HG03025 (cell line): ENCODE data around the gene GRIK2.
A peak's percentile ranks its signal among the peaks of the same experiment; 100 is the strongest.
"Not testable (repeated sequence)": the region's sequence is repeated elsewhere in the genome, so short reads cannot be mapped to it uniquely, and the experiment has no call there.

Source experiments
- ATAC-seq: cut with Tn5 transposase; IDR thresholded peaks from one replicate; pipeline ENCODE4 v1.9.1; 2021; ENCODE audit warnings: mild to moderate bottlenecking, moderate library complexity; ENCODE audit not compliant: unreplicated experiment, low FRiP score

Gene GRIK2

DNA sequence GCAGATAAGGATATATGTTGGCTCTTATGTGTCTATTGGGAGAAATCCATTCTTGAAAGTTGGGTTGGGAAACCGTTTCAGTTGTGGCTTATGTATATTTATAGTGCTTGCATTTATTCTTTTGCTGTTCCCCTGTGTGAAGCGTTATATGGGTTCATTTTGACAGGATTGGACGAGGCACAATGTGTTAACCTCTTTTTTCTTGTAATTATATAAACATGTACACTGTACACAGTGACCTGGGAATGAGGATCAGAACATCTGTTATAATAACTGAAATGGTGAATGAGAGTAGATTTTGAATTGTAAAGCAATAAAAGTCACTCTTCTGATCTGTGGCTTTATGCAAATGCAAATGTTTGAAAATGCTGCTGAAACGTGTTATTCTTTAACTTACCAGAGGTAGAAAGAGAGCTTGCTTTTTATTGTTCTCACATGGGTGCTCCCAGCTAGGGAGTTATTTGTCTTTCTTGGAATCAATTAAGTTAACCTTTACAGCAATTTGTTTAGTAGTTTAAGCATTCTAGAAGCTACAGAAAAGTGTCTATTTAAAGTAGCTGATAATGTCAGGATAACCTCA, 213.7 kb downstream of the GRIK2 start:
- no peak for ATAC-seq

DNA sequence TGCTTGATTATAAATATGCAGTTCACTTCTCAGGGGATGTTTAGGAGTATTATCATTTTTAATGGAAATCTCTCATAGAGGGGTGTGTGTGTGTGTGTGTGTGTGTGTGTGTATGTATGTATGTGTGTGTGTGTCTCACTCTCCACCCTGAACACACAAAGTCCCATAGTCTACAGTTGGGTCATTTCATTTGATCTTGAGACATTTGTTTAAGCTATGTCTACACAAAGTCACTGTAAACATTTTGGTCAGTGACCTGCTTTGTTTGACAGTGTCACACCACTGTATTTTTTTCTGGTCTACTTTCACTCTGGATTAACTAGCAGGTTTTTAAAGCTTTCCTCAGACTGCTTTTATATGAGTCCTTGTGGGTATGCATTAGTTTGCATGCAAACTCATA, 215.2 kb downstream of the GRIK2 start:
- ATAC-seq: no peak

GRCh38 chr6:101613556-101613955, 220.0 kb downstream of the GRIK2 start:
- no peak for ATAC-seq

GRCh38 chr6:101614774-101615173, 221.3 kb downstream of the GRIK2 start:
- no peak for ATAC-seq

DNA sequence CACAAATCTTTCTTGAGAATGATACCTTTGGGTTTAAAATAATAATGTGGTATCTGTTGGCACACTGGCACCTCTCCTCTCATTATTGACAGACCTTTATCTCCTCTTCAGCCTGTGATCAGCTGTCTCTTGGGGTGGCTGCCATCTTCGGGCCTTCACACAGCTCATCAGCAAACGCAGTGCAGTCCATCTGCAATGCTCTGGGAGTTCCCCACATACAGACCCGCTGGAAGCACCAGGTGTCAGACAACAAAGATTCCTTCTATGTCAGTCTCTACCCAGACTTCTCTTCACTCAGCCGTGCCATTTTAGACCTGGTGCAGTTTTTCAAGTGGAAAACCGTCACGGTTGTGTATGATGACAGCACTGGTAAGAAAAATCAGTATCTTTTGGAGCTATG, 232.8 kb downstream of the GRIK2 start:
- ATAC-seq: no peak

DNA sequence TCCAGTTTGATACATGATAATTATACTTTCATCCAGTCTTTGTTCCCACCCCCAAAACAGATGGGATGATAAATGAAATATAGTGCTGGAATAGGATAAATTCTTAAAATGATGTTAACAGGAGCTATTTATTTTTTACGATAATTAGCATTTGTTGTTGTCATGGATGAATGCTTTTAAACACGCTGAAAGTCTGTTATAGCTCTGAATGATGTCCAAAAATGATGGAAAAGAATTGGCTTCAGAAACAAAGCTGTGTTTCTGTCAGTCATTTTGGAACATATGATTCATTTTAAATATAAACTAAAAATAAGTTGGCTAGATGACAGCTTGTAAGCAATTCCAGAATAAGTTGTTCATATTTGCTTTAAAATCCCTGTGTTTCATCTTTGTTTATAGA, 237.4 kb downstream of the GRIK2 start:
- ATAC-seq: no peak

DNA sequence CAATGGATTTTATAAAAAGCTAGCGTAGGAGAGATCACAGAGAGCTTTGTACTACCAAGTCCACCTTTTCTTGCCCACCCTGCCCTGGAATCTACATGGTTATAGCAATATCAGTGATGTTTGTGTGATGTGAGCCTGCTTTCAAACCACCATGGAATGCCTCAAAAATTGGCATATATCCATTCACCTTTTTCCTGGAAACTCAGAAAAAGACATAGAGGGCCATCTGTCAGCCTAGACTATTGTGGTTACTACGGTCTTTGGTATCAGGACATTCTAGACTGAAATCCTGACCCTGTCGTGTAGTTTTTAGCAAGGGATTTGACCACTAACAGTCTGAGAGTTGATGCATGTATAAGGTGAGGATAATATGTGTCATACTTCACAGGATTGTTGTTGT, 239.6 kb downstream of the GRIK2 start:
- ATAC-seq: no peak

- ATAC-seq: not testable (repeated sequence)
Measured at GRCh38 chr6:101638865-101639264, 245.4 kb downstream of the GRIK2 start.

DNA sequence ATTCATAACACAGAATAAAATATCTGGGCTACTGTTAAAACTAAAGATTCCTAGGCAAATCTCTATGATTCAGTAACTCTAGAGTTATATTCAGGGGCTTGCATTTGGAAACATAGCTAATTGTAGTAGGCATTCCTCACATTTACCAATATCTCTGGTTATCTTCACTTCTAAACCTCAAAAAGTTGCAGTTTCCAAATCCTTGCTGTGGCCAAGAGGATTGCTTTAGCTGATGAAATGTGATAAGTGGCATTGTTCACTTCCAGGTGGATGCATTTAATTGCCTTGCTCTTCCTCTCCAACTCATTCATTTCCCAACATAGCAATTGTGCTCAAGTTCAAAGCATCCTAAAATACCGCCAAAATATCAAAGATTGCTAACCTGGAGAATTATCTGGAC, 246.6 kb downstream of the GRIK2 start:
- ATAC-seq: no peak

- ATAC-seq: no peak
Measured at GRCh38 chr6:101645770-101646169, 252.3 kb downstream of the GRIK2 start.

DNA sequence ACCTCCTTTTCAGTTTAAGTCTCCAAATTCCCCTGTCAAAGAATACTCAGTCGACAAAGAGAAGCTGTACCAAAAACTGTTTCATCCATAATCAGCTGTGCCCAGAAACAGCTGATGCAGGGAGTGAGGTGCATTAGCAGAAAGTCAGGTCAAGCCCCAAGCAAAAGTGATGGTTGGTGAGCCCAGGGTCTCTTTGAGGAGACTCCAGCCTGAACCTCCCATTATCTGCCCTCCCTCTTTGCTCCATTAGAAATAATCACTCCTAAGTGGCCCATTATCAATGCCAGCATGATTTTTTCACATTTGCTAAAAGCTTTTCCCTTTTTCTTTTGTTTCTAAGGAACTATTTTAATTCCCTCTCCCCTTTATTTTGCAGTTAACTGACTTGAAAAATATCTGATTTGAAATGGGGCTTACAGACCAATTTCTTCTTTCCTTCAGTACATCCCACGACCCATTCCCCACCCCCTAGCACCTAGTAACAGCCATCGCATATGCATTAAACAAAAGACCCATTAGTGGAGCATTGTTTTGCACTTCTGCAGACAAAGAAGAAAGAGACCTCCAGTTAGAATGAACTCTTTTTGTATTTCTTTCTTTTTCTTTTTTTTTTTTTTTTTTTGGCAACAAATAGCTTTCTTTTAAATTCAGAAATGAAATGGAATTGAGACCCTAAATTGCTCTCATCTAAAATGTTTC, 257.0 kb downstream of the GRIK2 start:
- ATAC-seq: no peak

GRCh38 chr6:101652079-101652478, 258.6 kb downstream of the GRIK2 start:
- ATAC-seq: no peak

GRCh38 chr6:101655109-101655508, 261.6 kb downstream of the GRIK2 start:
- no peak for ATAC-seq

DNA sequence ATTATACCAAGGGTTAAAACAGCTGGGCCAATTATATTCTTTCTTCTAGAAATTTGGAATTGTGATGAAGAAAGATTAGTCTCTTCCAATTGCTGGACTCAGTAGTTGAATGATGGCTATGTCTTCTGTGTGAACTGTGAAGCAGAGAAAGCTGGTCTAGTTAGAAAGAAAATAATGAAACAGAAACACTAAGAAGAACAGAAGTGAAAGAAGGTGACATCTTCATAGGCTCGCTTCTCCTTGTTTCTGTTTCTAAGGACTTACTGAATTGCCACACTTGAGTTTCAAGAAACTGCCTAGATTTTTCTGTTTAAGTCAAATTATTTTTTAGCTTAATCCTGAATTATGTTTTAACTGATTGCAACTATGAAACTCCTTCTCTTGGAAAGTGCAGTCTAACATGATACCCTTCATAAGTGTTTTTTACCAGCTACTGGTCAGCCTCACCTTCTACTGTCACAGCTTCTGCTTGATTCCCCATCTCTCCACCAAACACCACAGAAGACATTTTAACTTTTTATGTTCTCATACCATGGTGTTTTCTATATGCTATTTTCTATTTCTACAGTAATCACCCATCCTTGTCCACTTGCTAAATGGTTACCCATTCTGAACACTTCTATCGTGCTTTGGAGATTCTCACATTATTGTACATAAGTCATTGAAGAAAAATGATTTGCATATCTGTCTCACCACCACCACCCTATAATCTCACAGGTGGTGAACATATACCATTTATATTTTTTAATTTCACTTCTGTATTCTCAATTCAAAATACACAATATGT, 268.8 kb downstream of the GRIK2 start:
- peak; percentile 88 for ATAC-seq

GRCh38 chr6:101663100-101663499, 269.6 kb downstream of the GRIK2 start:
- no peak for ATAC-seq

DNA sequence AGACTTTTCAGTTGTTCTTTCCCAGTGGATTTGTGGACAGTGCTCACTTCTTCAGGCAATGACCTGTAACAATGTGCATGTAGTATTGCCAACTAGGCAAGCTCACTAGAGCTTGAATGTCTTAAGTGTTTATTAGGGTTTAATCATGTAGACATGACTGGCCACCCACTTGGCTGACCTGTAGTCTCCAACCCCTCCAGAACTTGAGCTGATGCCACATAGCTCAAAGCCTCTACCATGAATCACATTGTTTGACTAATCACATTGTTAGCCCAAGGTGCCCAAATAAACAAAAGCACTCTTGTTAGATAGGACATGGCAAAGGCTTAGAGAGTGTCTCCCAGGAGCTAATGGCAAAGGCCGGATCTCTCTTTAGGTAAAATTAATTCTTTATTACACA, 272.7 kb downstream of the GRIK2 start:
- ATAC-seq: no peak

- no peak for ATAC-seq
Measured at GRCh38 chr6:101668496-101669030, 275.1 kb downstream of the GRIK2 start.

- ATAC-seq: no peak
Measured at GRCh38 chr6:101676187-101676586, 282.7 kb downstream of the GRIK2 start.

GRCh38 chr6:101682937-101683336, 289.4 kb downstream of the GRIK2 start:
- ATAC-seq: no peak

DNA sequence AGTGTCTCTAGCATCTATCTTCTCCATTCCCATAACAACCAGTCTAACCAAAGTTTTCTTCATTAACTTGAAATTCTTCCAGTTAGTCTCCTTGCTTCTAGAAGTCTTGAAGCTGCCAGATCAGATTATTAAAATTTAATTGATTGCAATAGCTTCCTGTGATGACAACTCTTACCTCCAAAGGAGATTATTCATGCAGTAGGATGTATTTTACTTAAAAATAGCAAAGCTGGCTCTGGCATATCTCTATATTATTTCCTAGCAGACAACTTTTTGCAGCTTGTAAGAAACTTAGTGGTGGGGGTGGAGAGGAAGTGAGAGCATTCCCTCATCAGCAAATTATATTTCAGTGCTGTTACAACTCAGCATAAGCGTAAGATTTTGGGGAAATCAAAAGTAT, 290.4 kb downstream of the GRIK2 start:
- ATAC-seq: no peak

- no peak for ATAC-seq
Measured at GRCh38 chr6:101686653-101687052, 293.1 kb downstream of the GRIK2 start.
